HG03066 (cell line): ENCODE results near the gene FNDC1.

Source experiments
- ATAC-seq: cut with Tn5 transposase; IDR thresholded peaks from one replicate; pipeline ENCODE4 v1.9.1; 2021; ENCODE audit warnings: low read depth; ENCODE audit not compliant: unreplicated experiment

FNDC1 gene

GRCh38 chr6:159156089-159156488, 13.1 kb upstream of the FNDC1 start:
- no peak for ATAC-seq

GRCh38 chr6:159157431-159157830, 11.8 kb upstream of the FNDC1 start:
- no peak for ATAC-seq

GRCh38 chr6:159161839-159162238, 7.4 kb upstream of the FNDC1 start:
- ATAC-seq, result no peak

- no peak for ATAC-seq
These were observed 5.3 kb upstream of the FNDC1 start for GRCh38 chr6:159163901-159164370.

- no peak for ATAC-seq
These were observed 536 bp upstream of the FNDC1 start for GRCh38 chr6:159168536-159169192.

GRCh38 chr6:159169557-159170332, 545 bp downstream of the FNDC1 start:
- no peak for ATAC-seq

- ATAC-seq, result no peak
These were observed 1.1 kb downstream of the FNDC1 start for GRCh38 chr6:159170333-159170672.

GRCh38 chr6:159170999-159171712, 2.0 kb downstream of the FNDC1 start:
- ATAC-seq, result no peak

- ATAC-seq, result no peak
These were observed 2.9 kb downstream of the FNDC1 start for GRCh38 chr6:159172091-159172491.

GRCh38 chr6:159174263-159174969, 5.2 kb downstream of the FNDC1 start:
- ATAC-seq, result peak; percentile 71

- ATAC-seq, result no peak
These were observed 7.7 kb downstream of the FNDC1 start for GRCh38 chr6:159176913-159177312.

- no peak for ATAC-seq
These were observed 9.6 kb downstream of the FNDC1 start for GRCh38 chr6:159178847-159179246.

GRCh38 chr6:159180001-159180400, 10.8 kb downstream of the FNDC1 start:
- ATAC-seq, result no peak

- no peak for ATAC-seq
These were observed 12.7 kb downstream of the FNDC1 start for GRCh38 chr6:159181914-159182313.

GRCh38 chr6:159184559-159184958, 15.4 kb downstream of the FNDC1 start:
- ATAC-seq, result no peak

GRCh38 chr6:159190460-159190859, 21.3 kb downstream of the FNDC1 start:
- no peak for ATAC-seq

GRCh38 chr6:159193923-159194322, 24.7 kb downstream of the FNDC1 start:
- ATAC-seq, result no peak

GRCh38 chr6:159194421-159194820, 25.2 kb downstream of the FNDC1 start:
- ATAC-seq, result no peak

- ATAC-seq, result no peak
These were observed 27.3 kb downstream of the FNDC1 start for GRCh38 chr6:159196430-159196975.

- ATAC-seq, result no peak
These were observed 28.1 kb downstream of the FNDC1 start for GRCh38 chr6:159197251-159197650.

GRCh38 chr6:159201336-159201735, 32.1 kb downstream of the FNDC1 start:
- no peak for ATAC-seq
